H1 (cell line): Measurements from ENCODE around the gene GRID2. TPM values are rescaled to one million over a fixed set of nuclear protein-coding genes. Genes with fewer than 3 reads are reported as not detected.

Experiments used
- CTCF ChIA-PET: fragments of 300-600 bp; sonication (Branson Sonifier 250); formaldehyde crosslinking; loops from one replicate; lab custom pipeline; 2021; ENCODE audit not compliant: partially characterized antibody; lab: Charles Lee
- POLR2A ChIA-PET: fragments of 300-600 bp; sonication (Branson Sonifier 250); formaldehyde crosslinking; loops from one replicate; lab custom pipeline; 2021; ENCODE audit warnings: inconsistent platforms; ENCODE audit not compliant: partially characterized antibody; lab: Charles Lee
- DNase-seq, 2 experiments: peaks; one replicate each; pipeline versions ENCODE4 v3.0.0 to v3.0.0-alpha.2; 2010 to 2022; ENCODE audit warnings: low spot score in 2 of 2, low read depth in 1 of 2, mixed read lengths in 1 of 2
- FAIRE-seq: peaks from 2 replicates; lab custom pipeline; 2011; peaks lifted over from hg19 to GRCh38; lab: Jason Lieb, UNC
- H2AFZ ChIP-seq: 2 replicates; pipeline ENCODE4 v1.8.1; 2012; ENCODE audit warnings: low read length, inconsistent platforms
- H2AK5ac ChIP-seq: 2 replicates; pipeline ENCODE4 v1.6.1; 2013; ENCODE audit warnings: low read depth, low read length
- H2BK120ac ChIP-seq: replicated peaks from 2 replicates; pipeline ENCODE3; 2013; ENCODE audit warnings: low read depth, low read length, inconsistent platforms
- H2BK12ac ChIP-seq: 2 replicates; pipeline ENCODE4 v1.6.1; 2013; ENCODE audit warnings: low read depth, low read length
- H2BK15ac ChIP-seq: 2 replicates; pipeline ENCODE4 v1.6.1; 2013; ENCODE audit warnings: low read length
- H2BK20ac ChIP-seq: 2 replicates; pipeline ENCODE4 v1.6.1; 2013; ENCODE audit warnings: low read length
- H2BK5ac ChIP-seq: 2 replicates; pipeline ENCODE4 v1.6.1; 2013; ENCODE audit warnings: low read depth, low read length
- H3K14ac ChIP-seq: 2 replicates; pipeline ENCODE4 v1.6.1; 2013; ENCODE audit warnings: inconsistent platforms; ENCODE audit not compliant: insufficient read length
- H3K18ac ChIP-seq: 2 replicates; pipeline ENCODE4 v1.6.1; 2013; ENCODE audit warnings: low read length; ENCODE audit errors: extremely low read depth
- H3K23ac ChIP-seq: 2 replicates; pipeline ENCODE4 v1.6.1; 2013; ENCODE audit warnings: inconsistent platforms; ENCODE audit not compliant: insufficient read length
- H3K23me2 ChIP-seq: 2 replicates; pipeline ENCODE4 v1.6.1; 2013; ENCODE audit warnings: low read depth, low read length
- H3K27ac ChIP-seq: 2 replicates; pipeline ENCODE4 v1.6.1; 2011; ENCODE audit warnings: low read depth, low read length, inconsistent platforms
- H3K27me3 ChIP-seq, 4 experiments: replicated peaks in 1 of 4; 1 replicate in 1 of 4; 2 replicates in 3 of 4; pipeline versions ENCODE4 v1.6.1 to v1.8.1; 2011 to 2013; ENCODE audit warnings: low read length in 3 of 4, mild to moderate bottlenecking in 3 of 4, inconsistent platforms in 2 of 4, mixed read lengths in 2 of 4, moderate library complexity in 1 of 4; ENCODE audit not compliant: control insufficient read depth in 3 of 4, insufficient read depth in 3 of 4; ENCODE audit errors: extremely low read depth in 1 of 4
- H3K36me3 ChIP-seq, 4 experiments: 2 replicates each; pipeline versions ENCODE4 v1.6.1 to v1.8.1; 2011 to 2013; ENCODE audit warnings: mild to moderate bottlenecking in 4 of 4, low read length in 3 of 4, moderate library complexity in 2 of 4, control low read depth in 1 of 4, inconsistent platforms in 1 of 4; ENCODE audit not compliant: insufficient read depth in 4 of 4, control insufficient read depth in 2 of 4
- H3K4ac ChIP-seq: replicated peaks from 2 replicates; pipeline ENCODE3; 2013; ENCODE audit warnings: low read length, low read depth, mixed read lengths, inconsistent platforms; ENCODE audit not compliant: insufficient read length
- H3K4me1 ChIP-seq, 4 experiments: replicated peaks in 1 of 4; 1 replicate in 1 of 4; 2 replicates in 3 of 4; pipeline versions ENCODE4 v1.6.1 to v1.8.1; 2011 to 2013; ENCODE audit warnings: low read length in 3 of 4, inconsistent platforms in 2 of 4, mixed read lengths in 1 of 4; ENCODE audit not compliant: insufficient read depth in 4 of 4, control insufficient read depth in 3 of 4
- H3K4me2 ChIP-seq, 2 experiments: 2 replicates each; pipeline versions ENCODE4 v1.6.1 to v1.8.1; 2011 to 2013; ENCODE audit warnings: low read depth in 2 of 2, low read length in 2 of 2, control low read depth in 1 of 2, inconsistent platforms in 1 of 2, mild to moderate bottlenecking in 1 of 2; ENCODE audit not compliant: insufficient read depth in 1 of 2
- H3K4me3 ChIP-seq, 4 experiments: fragments of 200-600, 300-600 bp in 1 of 4; sonication (generic), shearing (Covaris generic), sonication (Bioruptor Twin) in 1 of 4; 2 replicates each; pipeline versions ENCODE4 v1.5.1 to v1.8.1; 2011 to 2016; ENCODE audit warnings: low read length in 4 of 4, low read depth in 3 of 4, control low read depth in 2 of 4, inconsistent platforms in 2 of 4, mild to moderate bottlenecking in 2 of 4, mixed read lengths in 1 of 4, moderate library complexity in 1 of 4; ENCODE audit not compliant: insufficient read depth in 2 of 4; ENCODE audit errors: extremely low read depth in 1 of 4
- H3K56ac ChIP-seq: replicated peaks from 2 replicates; pipeline ENCODE3; 2013; ENCODE audit warnings: low read depth, mild to moderate bottlenecking, mixed read lengths, low read length, inconsistent platforms; ENCODE audit not compliant: insufficient read length
- H3K79me1 ChIP-seq: 2 replicates; pipeline ENCODE4 v1.6.1; 2013; ENCODE audit warnings: low read depth, low read length, control low read depth
- H3K79me2 ChIP-seq, 2 experiments: 2 replicates each; pipeline versions ENCODE4 v1.6.1 to v1.8.1; 2012 to 2013; ENCODE audit warnings: low read length in 2 of 2, mild to moderate bottlenecking in 2 of 2, inconsistent platforms in 1 of 2; ENCODE audit not compliant: insufficient read depth in 2 of 2, control insufficient read depth in 1 of 2
- H3K9ac ChIP-seq, 4 experiments: replicated peaks in 1 of 4; 1 replicate in 1 of 4; 2 replicates in 3 of 4; pipeline versions ENCODE4 v1.6.1 to v1.8.1; 2011 to 2013; ENCODE audit warnings: low read depth in 3 of 4, low read length in 3 of 4, control low read depth in 2 of 4, mild to moderate bottlenecking in 2 of 4, moderate library complexity in 2 of 4, inconsistent platforms in 1 of 4; ENCODE audit errors: extremely low read depth in 1 of 4
- H3K9me3 ChIP-seq, 2 experiments: 2 replicates each; pipeline versions ENCODE4 v1.6.1 to v1.8.1; 2012 to 2013; ENCODE audit warnings: mild to moderate bottlenecking in 2 of 2, moderate library complexity in 2 of 2, control low read depth in 1 of 2, inconsistent platforms in 1 of 2, low read depth in 1 of 2, low read length in 1 of 2, mixed read lengths in 1 of 2; ENCODE audit not compliant: insufficient read depth in 2 of 2
- H4K20me1 ChIP-seq, 2 experiments: replicated peaks in 1 of 2; 2 replicates each; pipeline versions ENCODE3 to v1.8.1; 2011 to 2013; ENCODE audit warnings: inconsistent platforms in 2 of 2, low read length in 2 of 2, mild to moderate bottlenecking in 1 of 2; ENCODE audit not compliant: insufficient read depth in 2 of 2, control insufficient read depth in 1 of 2
- H4K5ac ChIP-seq: 2 replicates; pipeline ENCODE4 v1.6.1; 2013; ENCODE audit warnings: low read length, low read depth, mixed read lengths, inconsistent platforms; ENCODE audit not compliant: insufficient read length
- H4K8ac ChIP-seq: 2 replicates; pipeline ENCODE4 v1.8.0; 2013; ENCODE audit warnings: mild to moderate bottlenecking, moderate library complexity, low read length, inconsistent platforms; ENCODE audit not compliant: insufficient read depth; ENCODE audit errors: extremely low read depth
- H4K91ac ChIP-seq: replicated peaks from 2 replicates; pipeline ENCODE3; 2013; ENCODE audit warnings: low read length, mixed read lengths, inconsistent platforms; ENCODE audit not compliant: insufficient read length
- RNF2 ChIP-seq: fragments of 200-900, 300-1000 bp; sonication (generic); IDR thresholded peaks from 2 replicates; pipeline ENCODE4 v1.7.1; 2016; ENCODE audit warnings: borderline replicate concordance, low read depth, mild to moderate bottlenecking, antibody characterized with exemption, low read length; ENCODE audit not compliant: poor library complexity, severe bottlenecking; ENCODE audit errors: missing control alignments
- SP4 ChIP-seq: IDR thresholded peaks from 2 replicates; pipeline ENCODE4 v1.6.1; 2012; ENCODE audit warnings: low read length, inconsistent platforms
- WGBS, 2 experiments: shearing (Covaris generic) in 1 of 2; methylation state at CpG; one replicate each; pipeline versions ENCODE4 v1.1.6 to v1.1.7; 2013 to 2015; ENCODE audit warnings: low lambda C conversion rate in 2 of 2, mixed read lengths in 2 of 2, inconsistent platforms in 1 of 2, low coverage in 1 of 2, missing lambda C conversion rate in 1 of 2; ENCODE audit not compliant: insufficient replicate concordance in 2 of 2, insufficient coverage in 1 of 2, insufficient read length in 1 of 2; ENCODE audit errors: extremely low coverage in 1 of 2, missing lambda C conversion rate in 1 of 2; 5-methylcytosine and 5-hydroxymethylcytosine counted together
- polyA plus RNA-seq, 7 experiments: library from polyadenylated mRNA; depleted of rRNA in 3 of 7; stranded (reverse) in 5 of 7; unstranded in 2 of 7; fragments of >200 nt in 5 of 7; fragments of 200-250 nt in 2 of 7; gene quantifications; 1 replicate in 5 of 7; 2 replicates in 1 of 7; 4 replicates in 1 of 7; pipeline versions ENCODE4 v1.2.1 to v1.2.3, GENCODE V29; 2011 to 2013; ENCODE audit warnings: missing spikeins in 2 of 7, mixed read lengths in 2 of 7
- total RNA-seq: library from RNA; stranded (reverse); fragmentation: NEBNext Ultra II Directional; extraction: Animal tissue kit (Norgen Biotek cat#: 25700); gene quantifications from 2 replicates; pipeline ENCODE4 v1.2.1, GENCODE V29; 2021

Gene GRID2
- total and polyA plus RNA-seq, 2 of the 8 experiments (the other 6 are each of a cell fraction or from before 2014, with no cell fraction given), result 31.1 to 81.9 TPM

DNA sequence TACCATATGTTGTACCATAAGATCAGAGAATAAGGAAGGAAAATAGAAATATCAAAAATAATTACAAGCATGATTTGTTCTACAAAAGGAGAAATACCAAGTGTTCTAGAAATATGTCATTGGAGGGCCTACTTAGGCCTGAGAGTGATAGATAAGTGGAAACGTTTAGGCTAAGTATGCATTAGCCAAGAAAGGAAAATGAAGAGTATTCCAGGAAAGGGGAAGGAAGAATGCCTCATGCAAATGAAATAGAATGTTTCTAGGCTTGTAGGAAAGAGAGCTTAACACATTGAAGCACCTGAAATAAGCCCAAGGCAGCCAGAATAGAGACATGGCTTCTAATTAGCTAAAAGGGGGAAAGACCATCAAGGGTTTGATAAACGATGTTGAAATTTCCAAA, 929.1 kb downstream of the GRID2 start:
- H2BK15ac ChIP-seq, result no peak overlapping the region
- CTCF ChIA-PET, result interaction anchor here (0.7 kb wide), 2 partner anchors 365 to 506 kb away, joined by 3 read pairs; no protein-coding TSS in a partner anchor
- FAIRE-seq, result no peak

More for the DNA sequence above, 929.1 kb downstream of the GRID2 start:
- H2BK20ac ChIP-seq, result no peak overlapping the region
- no peaks in the 10 kb centered on the region; a peak in 2 of 8 replicates for H3K36me3 ChIP-seq
- TF ChIP-seq SP4 (no peak), RNF2 (no peak)
- H4K5ac ChIP-seq, result no peak overlapping the region
- no peak overlapping the region for H3K14ac ChIP-seq
- no peak overlapping the region for H3K4ac ChIP-seq
- POLR2A ChIA-PET, result interaction anchor here (1.6 kb wide), 1 partner anchor 10 kb away, joined by 3 read pairs; no protein-coding TSS in a partner anchor
- no peak overlapping the region for H2BK120ac ChIP-seq
- no peak overlapping the region for H2AFZ ChIP-seq
- peaks cover 0 to 1% (median 0%) of the 10 kb centered on the region in 4 experiments; a peak in 1 of 7 replicates for H3K27me3 ChIP-seq
- no peak overlapping the region for H3K18ac ChIP-seq
- no peaks in the 10 kb centered on the region for H3K23me2 ChIP-seq
- H3K4me3 ChIP-seq, result no peak overlapping the region
- no peak overlapping the region for H3K4me2 ChIP-seq
- no peak overlapping the region for H3K23ac ChIP-seq
- H2BK5ac ChIP-seq, result no peak overlapping the region
- no peak overlapping the region for H3K56ac ChIP-seq
- H4K20me1 ChIP-seq, result no peaks in the 10 kb centered on the region
- no peaks in the 10 kb centered on the region for H3K4me1 ChIP-seq
- H3K27ac ChIP-seq, result no peak overlapping the region
- H3K9me3 ChIP-seq, result no peaks in the 10 kb centered on the region
- DNase-seq, result no peak
- 85% methylated on average over 2 of the region's 2 CpGs; no CpG with 5 or more reads in 1 of the 2 experiments for WGBS, 2 experiments
- no peak overlapping the region for H3K9ac ChIP-seq
- H3K79me1 ChIP-seq, result no peaks in the 10 kb centered on the region
- no peak overlapping the region for H2BK12ac ChIP-seq
- no peak overlapping the region for H4K91ac ChIP-seq
- no peak overlapping the region for H2AK5ac ChIP-seq
- no peak overlapping the region for H4K8ac ChIP-seq
- no peaks in the 10 kb centered on the region for H3K79me2 ChIP-seq
